ENCODE data around the gene PAM. TPM values are rescaled to one million over a fixed set of nuclear protein-coding genes. Genes with fewer than 3 reads are reported as not detected.

The PAM gene
- total and polyA plus RNA-seq, 2 of the 8 experiments (the other 6 are each of a cell fraction or from before 2014, with no cell fraction given) = 30.4 to 67.8 TPM

- Histone ChIP-seq H3K27ac (ENCODE audit: low read depth, low read length) (no peak overlapping the region), H3K23ac (ENCODE audit: insufficient read length) (no peak overlapping the region), H3K79me1 (ENCODE audit: low read depth, low read length) (no peaks in the 10 kb centered on the region), H3K4me3 (ENCODE audit: extremely low read depth in 1 of 4, insufficient read depth in 2 of 4, low read depth in 3 of 4, low read length in 4 of 4) (no peak overlapping the region), H3K4me2 (ENCODE audit: insufficient read depth in 1 of 2, low read depth in 2 of 2, low read length in 2 of 2) (no peak overlapping the region), H3K9ac (replicated peaks in 1 of 4; ENCODE audit: extremely low read depth in 1 of 4, low read depth in 3 of 4, low read length in 3 of 4) (no peak overlapping the region), H3K27me3 (replicated peaks in 1 of 4; ENCODE audit: control insufficient read depth in 3 of 4, extremely low read depth in 1 of 4, insufficient read depth in 3 of 4, low read length in 3 of 4) (no peaks in the 10 kb centered on the region), H3K23me2 (ENCODE audit: low read depth, low read length) (no peaks in the 10 kb centered on the region), H2BK12ac (ENCODE audit: low read depth, low read length) (no peak overlapping the region), H3K79me2 (ENCODE audit: control insufficient read depth in 1 of 2, insufficient read depth in 2 of 2, low read length in 2 of 2) (no peaks in the 10 kb centered on the region), H3K56ac (replicated peaks; ENCODE audit: insufficient read length, low read depth, low read length) (no peak overlapping the region), H2BK5ac (ENCODE audit: low read depth, low read length) (no peak overlapping the region), H3K4me1 (replicated peaks in 1 of 4; ENCODE audit: control insufficient read depth in 3 of 4, insufficient read depth in 4 of 4, low read length in 3 of 4) (no peaks in the 10 kb centered on the region), H4K5ac (ENCODE audit: insufficient read length, low read depth, low read length) (no peak overlapping the region), H4K8ac (ENCODE audit: extremely low read depth, insufficient read depth, low read length) (no peak overlapping the region), H2AFZ (ENCODE audit: low read length) (no peak overlapping the region; the same call in 1 of the 2 replicates), H3K18ac (ENCODE audit: extremely low read depth, low read length) (no peak overlapping the region), H3K9me3 (ENCODE audit: insufficient read depth in 2 of 2, low read depth in 1 of 2, low read length in 1 of 2) (no peaks in the 10 kb centered on the region), H2BK120ac (replicated peaks; ENCODE audit: low read depth, low read length) (no peak overlapping the region), H3K4ac (replicated peaks; ENCODE audit: insufficient read length, low read depth, low read length) (no peak overlapping the region), H3K14ac (ENCODE audit: insufficient read length) (no peak overlapping the region), H2BK15ac (ENCODE audit: low read length) (no peak overlapping the region), H4K91ac (replicated peaks; ENCODE audit: insufficient read length, low read length) (no peak overlapping the region), H2BK20ac (ENCODE audit: low read length) (no peak overlapping the region), H4K20me1 (replicated peaks in 1 of 2; ENCODE audit: control insufficient read depth in 1 of 2, insufficient read depth in 2 of 2, low read length in 2 of 2) (no peaks in the 10 kb centered on the region), H2AK5ac (ENCODE audit: low read depth, low read length) (no peak overlapping the region), H3K36me3 (ENCODE audit: control insufficient read depth in 2 of 4, insufficient read depth in 4 of 4, low read length in 3 of 4) (no peaks in the 10 kb centered on the region)
- CTCF ChIA-PET (ENCODE audit: partially characterized antibody) = interaction anchor here (0.8 kb wide), 1 partner anchor 35 kb away, joined by 3 read pairs; no protein-coding TSS in a partner anchor
- WGBS, 2 experiments (ENCODE audit: extremely low coverage in 1 of 2, insufficient coverage in 1 of 2, insufficient read length in 1 of 2, insufficient replicate concordance in 2 of 2, low coverage in 1 of 2, low lambda C conversion rate in 2 of 2, missing lambda C conversion rate in 1 of 2) = 100% methylated on average over 1 of the region's 1 CpG; no CpG with 5 or more reads in 1 of the 2 experiments
- no peak for TF ChIP-seq MAFK (IDR thresholded peaks at IDR 0.05; ENCODE audit: low read depth, low read length)
- TF ChIP-seq TBP (IDR thresholded peaks at IDR 0.05; ENCODE audit: low read depth, low read length) = no peak
- TF ChIP-seq TEAD4 (IDR thresholded peaks at IDR 0.05; ENCODE audit: low read depth, low read length) = no peak
- no peak for TF ChIP-seq EZH2 (IDR thresholded peaks at IDR 0.05; ENCODE audit: low read depth, low read length, severe bottlenecking)
- no peak for TF ChIP-seq GABPA (IDR thresholded peaks at IDR 0.05; ENCODE audit: borderline replicate concordance, insufficient read depth, low read length)
- no peak for TF ChIP-seq ATF2 (IDR thresholded peaks at IDR 0.05; ENCODE audit: low read length)
- TF ChIP-seq E2F6 (IDR thresholded peaks at IDR 0.05) = no peak
- DNase-seq (ENCODE audit: low read depth in 1 of 2, low spot score in 2 of 2) (no peak), FAIRE-seq (no peak)
- POLR2A ChIA-PET (ENCODE audit: partially characterized antibody) = no interaction called here
Measured at GRCh38 chr5:103066326-103066725, 311.2 kb downstream of the PAM start.

Measured in H1 (cell line).